Smooth muscle cell (in vitro differentiated cells): ENCODE measurements around the gene GPR31. TPM values are rescaled to one million over a fixed set of nuclear protein-coding genes. Genes with fewer than 3 reads are reported as not detected.
"Not testable (repeated sequence)": the region's sequence is repeated elsewhere in the genome, so short reads cannot be mapped to it uniquely, and the experiment has no call there.

Experiments used
- DNase-seq: peaks from one replicate; lab custom pipeline; 2025; ENCODE audit not compliant: unreplicated experiment; lab: John Stamatoyannopoulos, UW
- H2AFZ ChIP-seq: fragments of 200-600 bp; sonication (generic); 2 replicates; pipeline ENCODE4 v1.6.0; 2016; ENCODE audit warnings: antibody characterized with exemption, low read depth, mild to moderate bottlenecking
- H3F3A ChIP-seq: fragments of 200-600 bp; sonication (generic); 2 replicates; pipeline ENCODE4 v1.6.0; 2017; ENCODE audit warnings: antibody characterized with exemption, low read depth
- H3K27ac ChIP-seq: fragments of 200-600 bp; sonication (generic); 2 replicates; pipeline ENCODE4 v1.5.1; 2016; ENCODE audit warnings: low read depth, mild to moderate bottlenecking
- H3K27me3 ChIP-seq: fragments of 200-600 bp; sonication (generic); 2 replicates; pipeline ENCODE4 v1.6.1; 2016; ENCODE audit warnings: low read depth, mild to moderate bottlenecking
- H3K36me3 ChIP-seq: fragments of 200-600 bp; sonication (generic); 2 replicates; pipeline ENCODE4 v1.5.1; 2016; ENCODE audit warnings: low read depth
- H3K4me1 ChIP-seq: fragments of 200-600 bp; sonication (generic); 2 replicates; pipeline ENCODE4 v1.5.1; 2016; ENCODE audit warnings: low read depth
- H3K4me2 ChIP-seq: fragments of 200-600 bp; sonication (generic); 2 replicates; pipeline ENCODE4 v1.6.0; 2016; ENCODE audit warnings: mild to moderate bottlenecking
- H3K4me3 ChIP-seq: fragments of 200-600 bp; sonication (generic); 2 replicates; pipeline ENCODE4 v1.5.1; 2016; ENCODE audit warnings: mild to moderate bottlenecking
- H3K79me2 ChIP-seq: fragments of 200-600 bp; sonication (generic); 2 replicates; pipeline ENCODE4 v1.6.0; 2016; ENCODE audit warnings: low read depth, mild to moderate bottlenecking
- H3K9ac ChIP-seq: fragments of 200-600 bp; sonication (generic); 2 replicates; pipeline ENCODE4 v1.6.0; 2016; ENCODE audit warnings: low read depth
- H3K9me3 ChIP-seq: fragments of 200-600 bp; sonication (generic); replicated peaks from 2 replicates; pipeline ENCODE4 v1.5.1; 2016; ENCODE audit warnings: low read depth
- H4K20me1 ChIP-seq: fragments of 200-600 bp; sonication (generic); 2 replicates; pipeline ENCODE4 v1.6.0; 2016; ENCODE audit warnings: low read depth
- CTCF ChIP-seq: fragments of 200-600 bp; sonication (generic); IDR thresholded peaks from 2 replicates; pipeline ENCODE4 v1.5.1; 2017; ENCODE audit warnings: borderline replicate concordance, mild to moderate bottlenecking, antibody characterized with exemption; ENCODE audit not compliant: insufficient read depth, poor library complexity, severe bottlenecking
- WGBS: methylation state at CpG from one replicate; pipeline ENCODE4 v1.1.7; 2016; ENCODE audit warnings: low lambda C conversion rate; 5-methylcytosine and 5-hydroxymethylcytosine counted together
- polyA plus RNA-seq: library from polyadenylated mRNA; unstranded; fragments of >200 nt; fragmentation: Nextera tagmentation; extraction: Ambion mirVana; gene quantifications from 2 replicates; pipeline ENCODE4 v1.2.1, GENCODE V29; 2016
- total RNA-seq: library from RNA; depleted of rRNA; stranded (reverse); fragments of >200 nt; gene quantifications from 2 replicates; pipeline ENCODE4 v1.2.3, GENCODE V29; 2014

GPR31 gene
- total and polyA plus RNA-seq, 2 experiments from 2014 or later: not detected

- H3K27me3 ChIP-seq, H3F3A ChIP-seq: not testable (repeated sequence)
- WGBS: 20% methylated on average over 4 of the region's 8 CpGs
These were observed 25.1 kb upstream of the GPR31 start for GRCh38 chr6:167182913-167183314.

GRCh38 chr6:167181351-167181750, 23.6 kb upstream of the GPR31 start:
- WGBS: 100% methylated on average over 1 of the region's 6 CpGs
- H3K4me1 ChIP-seq, H3K9ac ChIP-seq, H3F3A ChIP-seq, H3K36me3 ChIP-seq, H4K20me1 ChIP-seq, H3K79me2 ChIP-seq, H3K27ac ChIP-seq, DNase-seq, H3K27me3 ChIP-seq, H3K4me3 ChIP-seq, H3K4me2 ChIP-seq, H2AFZ ChIP-seq, H3K9me3 ChIP-seq: not testable (repeated sequence)

More at GRCh38 chr6:167182913-167183314, 25.1 kb upstream of the GPR31 start:
- H3K4me1 ChIP-seq, H3K9ac ChIP-seq, H3K36me3 ChIP-seq, H3K27ac ChIP-seq, H3K9me3 ChIP-seq, H3K79me2 ChIP-seq, DNase-seq, H4K20me1 ChIP-seq, H3K4me3 ChIP-seq, H2AFZ ChIP-seq, H3K4me2 ChIP-seq: not testable (repeated sequence)
- peak; percentile 8 for TF ChIP-seq CTCF

GRCh38 chr6:167180086-167180485, 22.3 kb upstream of the GPR31 start:
- not testable (repeated sequence) for H3K4me3 ChIP-seq, H3K9ac ChIP-seq, H3K27me3 ChIP-seq, DNase-seq, H3K27ac ChIP-seq, H4K20me1 ChIP-seq, H3K36me3 ChIP-seq, H2AFZ ChIP-seq, H3F3A ChIP-seq, H3K4me2 ChIP-seq, H3K79me2 ChIP-seq, H3K4me1 ChIP-seq, H3K9me3 ChIP-seq
- WGBS: 91% methylated on average over 6 of the region's 8 CpGs

GRCh38 chr6:167178896-167179655, 21.3 kb upstream of the GPR31 start:
- not testable (repeated sequence) for H3K36me3 ChIP-seq, H3K9ac ChIP-seq, DNase-seq, H2AFZ ChIP-seq, H3K27me3 ChIP-seq, H3K9me3 ChIP-seq, H3K4me3 ChIP-seq, H3F3A ChIP-seq, H3K27ac ChIP-seq, H4K20me1 ChIP-seq, H3K4me1 ChIP-seq, H3K4me2 ChIP-seq, H3K79me2 ChIP-seq
- WGBS: 89% methylated on average over 18 of the region's 31 CpGs

GRCh38 chr6:167177271-167177670, 19.5 kb upstream of the GPR31 start:
- H3K9ac ChIP-seq, H3K79me2 ChIP-seq, H2AFZ ChIP-seq, H3F3A ChIP-seq, H4K20me1 ChIP-seq, H3K36me3 ChIP-seq, H3K9me3 ChIP-seq, H3K4me3 ChIP-seq, DNase-seq, H3K4me2 ChIP-seq, H3K4me1 ChIP-seq, H3K27me3 ChIP-seq, H3K27ac ChIP-seq: not testable (repeated sequence)
- 88% methylated on average over 14 of the region's 14 CpGs for WGBS

GRCh38 chr6:167172011-167172410, 14.2 kb upstream of the GPR31 start:
- H3K9ac ChIP-seq, H3K4me1 ChIP-seq: not testable (repeated sequence)
- 94% methylated on average over 13 of the region's 13 CpGs for WGBS

GRCh38 chr6:167171300-167171699, 13.5 kb upstream of the GPR31 start:
- not testable (repeated sequence) for H4K20me1 ChIP-seq, H3K36me3 ChIP-seq, H2AFZ ChIP-seq, H3K4me1 ChIP-seq, H3K27ac ChIP-seq, DNase-seq, H3K27me3 ChIP-seq, H3K4me2 ChIP-seq, H3F3A ChIP-seq, H3K79me2 ChIP-seq, H3K9me3 ChIP-seq, H3K9ac ChIP-seq, H3K4me3 ChIP-seq
- WGBS: 94% methylated on average over 11 of the region's 11 CpGs

More at GRCh38 chr6:167172011-167172410, 14.2 kb upstream of the GPR31 start:
- not testable (repeated sequence) for H2AFZ ChIP-seq, H3F3A ChIP-seq, H3K9me3 ChIP-seq, H3K27ac ChIP-seq, H4K20me1 ChIP-seq, H3K79me2 ChIP-seq, H3K4me3 ChIP-seq, H3K36me3 ChIP-seq, H3K4me2 ChIP-seq, H3K27me3 ChIP-seq, DNase-seq

- not testable (repeated sequence) for H3F3A ChIP-seq, H3K79me2 ChIP-seq, H3K4me2 ChIP-seq, H3K27ac ChIP-seq, H3K27me3 ChIP-seq, H3K4me3 ChIP-seq, H2AFZ ChIP-seq, DNase-seq, H3K36me3 ChIP-seq, H4K20me1 ChIP-seq, H3K9ac ChIP-seq, H3K4me1 ChIP-seq, H3K9me3 ChIP-seq
- WGBS: 81% methylated on average over 5 of the region's 13 CpGs
These were observed 12.1 kb upstream of the GPR31 start for GRCh38 chr6:167169867-167170266.
